GM12874 (cell line): ENCODE results near the gene STAC3.

Source experiments
- CTCF ChIP-seq: IDR thresholded peaks from 2 replicates; pipeline ENCODE4 v1.5.1; 2011; ENCODE audit warnings: low read depth, mild to moderate bottlenecking, control low read depth, low read length, moderate library complexity; ENCODE audit not compliant: insufficient read depth

The STAC3 gene

DNA sequence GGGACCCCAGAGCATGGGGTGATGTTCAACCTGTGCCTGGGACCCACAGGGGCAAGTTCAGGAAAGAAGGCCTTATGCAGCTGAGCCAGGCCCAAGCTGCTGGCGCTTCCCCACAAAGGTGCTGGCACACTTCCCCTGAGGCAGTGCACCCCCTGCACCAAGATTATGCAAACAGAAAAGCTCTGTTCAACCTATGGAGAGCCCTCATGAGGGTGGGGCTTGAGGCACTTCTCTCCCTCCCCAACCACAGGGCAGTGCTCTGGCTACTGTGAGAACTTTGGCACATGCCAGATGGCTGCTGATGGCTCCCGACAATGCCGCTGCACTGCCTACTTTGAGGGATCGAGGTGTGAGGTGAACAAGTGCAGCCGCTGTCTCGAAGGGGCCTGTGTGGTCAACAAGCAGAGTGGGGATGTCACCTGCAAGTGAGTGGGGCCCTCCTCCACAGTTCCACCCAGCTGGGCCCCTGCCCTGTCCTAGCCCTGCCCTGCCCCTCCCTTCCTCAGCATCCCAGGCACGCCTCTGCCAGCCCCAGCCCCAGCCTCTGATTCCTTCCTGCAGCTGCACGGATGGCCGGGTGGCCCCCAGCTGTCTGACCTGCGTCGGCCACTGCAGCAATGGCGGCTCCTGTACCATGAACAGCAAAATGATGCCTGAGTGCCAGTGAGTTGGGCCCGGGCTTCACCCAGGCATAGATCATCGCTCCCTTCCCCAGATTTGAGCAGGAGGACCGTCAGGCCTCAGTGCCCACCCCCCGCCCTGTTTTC is 39.9 kb downstream of the STAC3 start:
- no peak for TF ChIP-seq CTCF

GRCh38 chr12:57210461-57210860 is 40.5 kb downstream of the STAC3 start:
- TF ChIP-seq CTCF: no peak

DNA sequence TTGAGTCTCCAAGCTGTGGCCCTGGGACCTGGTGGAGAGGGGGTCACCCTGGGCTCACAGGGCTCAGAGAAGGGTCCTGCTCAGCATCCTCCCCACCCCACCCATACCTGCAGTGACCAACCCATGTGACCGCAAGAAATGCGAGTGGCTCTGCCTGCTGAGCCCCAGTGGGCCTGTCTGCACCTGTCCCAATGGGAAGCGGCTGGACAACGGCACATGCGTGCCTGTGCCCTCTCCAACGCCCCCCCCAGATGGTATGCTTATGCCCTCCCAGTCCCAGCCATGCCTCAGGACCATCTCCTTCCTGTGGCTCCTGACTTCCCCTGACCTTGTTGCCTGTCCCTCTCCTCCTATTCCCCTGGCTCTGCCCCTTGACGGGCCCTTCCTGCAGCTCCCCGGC is 41.1 kb downstream of the STAC3 start:
- TF ChIP-seq CTCF: no peak

- TF ChIP-seq CTCF: no peak
Measured at GRCh38 chr12:57208631-57209282, 42.2 kb downstream of the STAC3 start.

GRCh38 chr12:57207731-57208630 is 43.0 kb downstream of the STAC3 start:
- TF ChIP-seq CTCF: no peak

GRCh38 chr12:57205931-57206330 is 45.1 kb downstream of the STAC3 start:
- TF ChIP-seq CTCF: no peak

- no peak for TF ChIP-seq CTCF
Measured at GRCh38 chr12:57205186-57205585, 45.8 kb downstream of the STAC3 start.
